HCT116 (cell line): ENCODE data around the gene ETS1. TPM values are rescaled to one million over a fixed set of nuclear protein-coding genes. Genes with fewer than 3 reads are reported as not detected.

Source experiments
- ATAC-seq: fragments of 200-7000 bp; cut with Tn5 transposase; 2 replicates; pipeline ENCODE4 v1.9.1; 2020; ENCODE audit warnings: mild to moderate bottlenecking, moderate library complexity
- BruUV-seq: library from RNA; stranded (reverse); fragments of 400-500 nt; replicated peaks from 2 replicates; lab custom pipeline; 2021; lab: Mats Ljungman, UMichigan
- CTCF ChIA-PET: fragments of 300-600 bp; sonication (Branson Sonifier 250); formaldehyde crosslinking; loops from one replicate; lab custom pipeline; 2021; ENCODE audit warnings: antibody characterized with exemption; lab: Charles Lee
- POLR2A ChIA-PET: fragments of 300-600, 350-600 bp; sonication (Branson Sonifier 250); formaldehyde crosslinking; loops from one replicate; lab custom pipeline; 2021; ENCODE audit warnings: antibody characterized with exemption; lab: Charles Lee
- RAD21 ChIA-PET, 2 experiments: fragments of 300-600 bp; sonication (Branson Sonifier 250); formaldehyde crosslinking; loops; one replicate each; lab custom pipeline; 2023; ENCODE audit warnings: low total read pairs in 2 of 2; ENCODE audit not compliant: uncharacterized antibody in 2 of 2, unreplicated experiment in 2 of 2, low non-redundant PET in 1 of 2; lab: Charles Lee
- DNase-seq: peaks from one replicate; pipeline ENCODE4 v3.0.0-alpha.2; 2010; ENCODE audit warnings: low read depth, low spot score
- H2AFZ ChIP-seq: fragments of 200-600 bp; shearing (Covaris generic), sonication (generic); 2 replicates; pipeline ENCODE4 v1.6.1; 2017; ENCODE audit warnings: low read depth, mixed run types, mixed read lengths, antibody characterized with exemption, low read length; ENCODE audit not compliant: poor library complexity, severe bottlenecking
- H3K27ac ChIP-seq: 2 replicates; pipeline ENCODE4 v1.5.1; 2012; ENCODE audit warnings: low read depth, low read length
- H3K27me3 ChIP-seq: fragments of 200-600 bp; sonication (generic); 2 replicates; pipeline ENCODE4 v1.6.1; 2016; ENCODE audit warnings: mixed run types, low read length, mixed read lengths; ENCODE audit not compliant: insufficient read depth
- H3K36me3 ChIP-seq, 2 experiments: fragments of 200-500 bp in 1 of 2; fragments of 200-600 bp in 1 of 2; sonication (Bioruptor generic) in 1 of 2; sonication (generic) in 1 of 2; 2 replicates each; pipeline versions ENCODE4 v1.5.1 to v1.6.1; 2014 to 2016; ENCODE audit warnings: low read length in 2 of 2, inconsistent platforms in 1 of 2, mixed read lengths in 1 of 2, mixed run types in 1 of 2; ENCODE audit not compliant: insufficient read depth in 2 of 2, control insufficient read depth in 1 of 2
- H3K4me1 ChIP-seq, 2 experiments: fragments of 200-600 bp in 1 of 2; sonication (generic) in 1 of 2; 2 replicates each; pipeline versions ENCODE4 v1.5.1 to v1.6.1; 2012 to 2017; ENCODE audit warnings: low read length in 2 of 2, inconsistent platforms in 1 of 2, mild to moderate bottlenecking in 1 of 2, mixed read lengths in 1 of 2, mixed run types in 1 of 2, moderate library complexity in 1 of 2; ENCODE audit not compliant: insufficient read depth in 2 of 2, control insufficient read depth in 1 of 2
- H3K4me2 ChIP-seq: fragments of 200-600 bp; sonication (generic); 2 replicates; pipeline ENCODE4 v1.6.1; 2017; ENCODE audit warnings: mixed run types, low read length, mixed read lengths
- H3K4me3 ChIP-seq, 2 experiments: fragments of 200-600 bp in 1 of 2; sonication (generic) in 1 of 2; replicated peaks in 1 of 2; 2 replicates each; pipeline ENCODE4 v1.5.1; 2011 to 2016; ENCODE audit warnings: low read length in 2 of 2, control low read depth in 1 of 2, low read depth in 1 of 2, mild to moderate bottlenecking in 1 of 2, mixed read lengths in 1 of 2, mixed run types in 1 of 2
- H3K79me2 ChIP-seq: fragments of 200-600 bp; sonication (generic); 2 replicates; pipeline ENCODE4 v1.6.1; 2017; ENCODE audit warnings: mild to moderate bottlenecking, mixed run types, low read length, moderate library complexity, mixed read lengths; ENCODE audit not compliant: insufficient read depth
- H3K9ac ChIP-seq: fragments of 200-600 bp; sonication (generic); 2 replicates; pipeline ENCODE4 v1.6.1; 2016; ENCODE audit warnings: low read length, mixed read lengths
- H3K9me2 ChIP-seq: fragments of 200-600 bp; sonication (generic), shearing (Covaris generic); 2 replicates; pipeline ENCODE4 v1.6.1; 2017; ENCODE audit warnings: mixed run types, mild to moderate bottlenecking, moderate library complexity; ENCODE audit not compliant: insufficient read depth
- H3K9me3 ChIP-seq, 2 experiments: fragments of 200-500 bp in 1 of 2; fragments of 200-600 bp in 1 of 2; sonication (Bioruptor generic) in 1 of 2; sonication (generic) in 1 of 2; 2 replicates each; pipeline ENCODE4 v1.6.1; 2014 to 2017; ENCODE audit warnings: low read length in 2 of 2, mixed read lengths in 2 of 2, inconsistent platforms in 1 of 2, low read depth in 1 of 2, mild to moderate bottlenecking in 1 of 2, mixed run types in 1 of 2, moderate library complexity in 1 of 2; ENCODE audit not compliant: control insufficient read depth in 1 of 2, insufficient read depth in 1 of 2
- H4K20me1 ChIP-seq: fragments of 200-600 bp; sonication (generic), shearing (Covaris generic); 2 replicates; pipeline ENCODE4 v1.6.1; 2017; ENCODE audit warnings: mixed run types, mild to moderate bottlenecking, moderate library complexity; ENCODE audit not compliant: insufficient read depth
- EGR1 ChIP-seq: IDR thresholded peaks from 2 replicates; pipeline ENCODE4 v1.6.1; 2012; ENCODE audit warnings: low read depth
- FOSL1 ChIP-seq: IDR thresholded peaks from 2 replicates; pipeline ENCODE4 v1.6.1; 2012; ENCODE audit warnings: low read depth
- ZFX ChIP-seq: fragments of 450-650 bp; IDR thresholded peaks from 2 replicates; pipeline ENCODE4 v1.6.1; 2017
- ZNF274 ChIP-seq: fragments of 200-500 bp; sonication (Bioruptor generic); IDR thresholded peaks from 2 replicates; pipeline ENCODE4 v1.6.1; 2014; ENCODE audit warnings: mild to moderate bottlenecking, low read depth, low read length, inconsistent platforms
- intact Hi-C: fragments of 100-400 bp; cut with micrococcal nuclease; formaldehyde crosslinking; loops from 2 replicates; pipeline ENCODE4 v1.10.0; 2022
- total RNA-seq: library from RNA; stranded (reverse); gene quantifications from one replicate; pipeline ENCODE4 v1.2.1, GENCODE V29; 2021; ENCODE audit not compliant: unreplicated experiment

ETS1 gene
- total RNA-seq, 1 experiment from 2014 or later: 9.2 TPM

- POLR2A ChIA-PET: no interaction called here
- BruUV-seq: no TSS peak
Measured at GRCh38 chr11:128422576-128423370, 164.6 kb downstream of the ETS1 start.

GRCh38 chr11:128421577-128422330, 165.6 kb downstream of the ETS1 start:
- intact Hi-C loops: no loop called here
- CTCF ChIA-PET: no interaction called here
- no peak for DNase-seq

More at GRCh38 chr11:128422576-128423370, 164.6 kb downstream of the ETS1 start:
- no peaks in the 10 kb centered on the region for H3K79me2 ChIP-seq
- CTCF ChIA-PET: no interaction called here
- no peak for TF ChIP-seq ZFX
- TF ChIP-seq, all 23 proteins: peak for 0
- DNase-seq (no peak), ATAC-seq (no peak)
- no peaks in the 10 kb centered on the region; the same call in 1 of the 2 replicates for H3K27me3 ChIP-seq
- no peaks in the 10 kb centered on the region for H3K4me1 ChIP-seq
- no peaks in the 10 kb centered on the region for H3K9me3 ChIP-seq
- H3K4me3 ChIP-seq: no peak overlapping the region
- no peak overlapping the region for H2AFZ ChIP-seq
- no peak overlapping the region for H3K4me2 ChIP-seq
- RAD21 ChIA-PET: no interaction called here
- H3K27ac ChIP-seq: no peak overlapping the region
- intact Hi-C loops: no loop called here
- no peak overlapping the region for H3K9ac ChIP-seq
- no peaks in the 10 kb centered on the region for H4K20me1 ChIP-seq
- H3K9me2 ChIP-seq: no peaks in the 10 kb centered on the region
- H3K36me3 ChIP-seq: no peaks in the 10 kb centered on the region

More at GRCh38 chr11:128421577-128422330, 165.6 kb downstream of the ETS1 start:
- H3K27ac ChIP-seq: no peak overlapping the region
- TF ChIP-seq ZNF274: no peak
- no peak for TF ChIP-seq ZFX
- no peak for TF ChIP-seq EGR1
- no peak for TF ChIP-seq FOSL1
- no peak overlapping the region for H3K9ac ChIP-seq
- no TSS peak for BruUV-seq
- no peak overlapping the region for H3K4me2 ChIP-seq
- no peak overlapping the region for H2AFZ ChIP-seq
- H3K9me2 ChIP-seq: no peaks in the 10 kb centered on the region
- H3K4me1 ChIP-seq: no peaks in the 10 kb centered on the region
- ChIA-PET POLR2A (no interaction called here), RAD21 (no interaction called here)
- H3K4me3 ChIP-seq: no peak overlapping the region
- H4K20me1 ChIP-seq: no peaks in the 10 kb centered on the region
- no peak for ATAC-seq
- H3K36me3 ChIP-seq: no peaks in the 10 kb centered on the region
- H3K27me3 ChIP-seq: peaks cover 2% of the 10 kb centered on the region; the same call in 1 of the 2 replicates
- H3K9me3 ChIP-seq: no peaks in the 10 kb centered on the region
- H3K79me2 ChIP-seq: no peaks in the 10 kb centered on the region
